ENCODE measurements around the gene GALNT18. TPM values are rescaled to one million over a fixed set of nuclear protein-coding genes. Genes with fewer than 3 reads are reported as not detected.

GALNT18 gene
- total RNA-seq, 2 experiments from 2014 or later: 6.8 to 7.4 TPM

DNA sequence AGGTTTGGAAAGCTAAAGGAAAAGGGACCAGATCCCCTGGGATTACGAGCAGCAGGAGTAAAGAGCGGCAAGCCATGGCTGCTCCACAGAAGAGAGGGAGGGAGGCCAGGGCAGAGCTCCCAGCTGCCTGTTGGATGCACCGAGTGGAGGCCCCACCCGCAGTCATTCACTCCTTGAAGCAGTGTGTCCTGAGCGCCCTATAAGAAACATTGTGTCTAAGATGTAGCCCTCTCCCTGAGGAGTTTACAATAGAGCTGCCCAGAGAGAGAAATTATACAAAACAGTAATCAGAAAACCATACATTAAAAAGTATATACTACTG is 214.1 kb downstream of the GALNT18 start:
- H3K9me3 Mint-ChIP-seq: no peaks in the 10 kb centered on the region
- no peak for ATAC-seq
- no peak overlapping the region for H3K4me3 Mint-ChIP-seq
- no peaks in the 10 kb centered on the region for H3K36me3 Mint-ChIP-seq (ENCODE audit: low read depth)
- ChIA-PET POLR2A (no interaction called here), CTCF (no interaction called here)
- H3K27ac Mint-ChIP-seq: no peak overlapping the region
- intact Hi-C loops (cut with micrococcal nuclease): no loop called here
- H3K4me1 Mint-ChIP-seq (ENCODE audit: low read depth): no peaks in the 10 kb centered on the region
- no peak for DNase-seq
- TF ChIP-seq, protein P1, sequence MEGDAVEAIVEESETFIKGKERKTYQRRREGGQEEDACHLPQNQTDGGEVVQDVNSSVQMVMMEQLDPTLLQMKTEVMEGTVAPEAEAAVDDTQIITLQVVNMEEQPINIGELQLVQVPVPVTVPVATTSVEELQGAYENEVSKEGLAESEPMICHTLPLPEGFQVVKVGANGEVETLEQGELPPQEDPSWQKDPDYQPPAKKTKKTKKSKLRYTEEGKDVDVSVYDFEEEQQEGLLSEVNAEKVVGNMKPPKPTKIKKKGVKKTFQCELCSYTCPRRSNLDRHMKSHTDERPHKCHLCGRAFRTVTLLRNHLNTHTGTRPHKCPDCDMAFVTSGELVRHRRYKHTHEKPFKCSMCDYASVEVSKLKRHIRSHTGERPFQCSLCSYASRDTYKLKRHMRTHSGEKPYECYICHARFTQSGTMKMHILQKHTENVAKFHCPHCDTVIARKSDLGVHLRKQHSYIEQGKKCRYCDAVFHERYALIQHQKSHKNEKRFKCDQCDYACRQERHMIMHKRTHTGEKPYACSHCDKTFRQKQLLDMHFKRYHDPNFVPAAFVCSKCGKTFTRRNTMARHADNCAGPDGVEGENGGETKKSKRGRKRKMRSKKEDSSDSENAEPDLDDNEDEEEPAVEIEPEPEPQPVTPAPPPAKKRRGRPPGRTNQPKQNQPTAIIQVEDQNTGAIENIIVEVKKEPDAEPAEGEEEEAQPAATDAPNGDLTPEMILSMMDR (IDR thresholded peaks at IDR 0.05): no peak
- peaks cover 5% of the 10 kb centered on the region for H3K27me3 Mint-ChIP-seq

DNA sequence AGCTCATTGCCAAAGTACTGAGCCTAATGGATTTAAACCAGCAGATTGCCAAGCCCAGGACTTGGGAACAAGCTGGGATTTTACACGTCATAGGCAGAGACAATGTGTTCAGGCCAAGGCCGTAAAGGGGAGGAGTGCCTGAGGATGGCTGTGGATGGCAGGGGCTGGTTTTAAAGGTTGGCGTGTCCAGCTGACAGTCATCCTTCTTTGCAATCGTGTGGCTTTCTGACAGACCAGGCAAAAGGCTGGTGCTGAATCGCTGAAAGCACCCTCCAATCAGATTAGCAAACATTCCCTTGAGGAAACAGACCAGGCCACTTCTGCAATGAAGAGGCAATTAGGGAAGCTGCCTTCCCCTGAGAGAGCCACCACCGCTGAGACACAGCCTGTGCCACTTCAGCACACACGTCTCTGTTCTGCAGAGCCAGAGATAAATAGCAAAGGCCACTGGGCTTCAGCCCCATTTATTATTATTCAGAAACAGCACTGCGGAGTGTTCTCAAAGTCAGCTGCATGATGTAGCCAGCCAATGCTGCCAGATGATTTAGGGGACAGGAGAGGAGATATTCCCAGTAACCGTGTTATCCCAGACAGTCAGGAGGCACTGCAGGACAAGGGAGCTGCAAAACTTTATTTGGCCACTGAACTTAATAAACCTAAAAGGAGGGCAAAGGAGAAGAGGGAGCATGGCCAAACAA is 214.6 kb downstream of the GALNT18 start:
- POLR2A ChIA-PET: interaction anchor here (0.6 kb wide), 1 partner anchor 70 kb away, joined by 3 read pairs; no protein-coding TSS in a partner anchor
- TF ChIP-seq, protein P1 (IDR thresholded peaks at IDR 0.05): no peak

DNA sequence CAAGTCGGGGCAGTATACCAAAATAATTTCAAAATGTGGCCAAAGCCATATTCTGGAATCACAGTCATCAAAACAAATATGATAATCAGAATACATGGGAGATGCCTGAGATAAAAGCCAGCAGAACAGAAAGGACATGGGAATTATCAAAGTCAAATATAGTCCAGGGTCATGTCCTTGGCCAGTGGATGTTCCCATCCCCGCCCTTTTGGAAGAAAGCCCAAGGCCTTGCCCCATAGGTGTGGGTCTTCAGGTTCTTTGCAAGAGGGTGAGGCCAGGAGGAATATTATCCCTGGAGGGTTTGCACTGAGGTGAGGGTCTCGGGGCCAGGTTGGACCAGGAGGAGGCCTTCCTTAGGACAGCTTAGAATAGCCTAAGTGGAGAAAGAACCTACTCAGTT is 215.2 kb downstream of the GALNT18 start:
- Mint-ChIP-seq H3K4me3 (no peak overlapping the region), H3K4me1 (ENCODE audit: low read depth) (no peaks in the 10 kb centered on the region), H3K9me3 (no peaks in the 10 kb centered on the region), H3K27ac (no peak overlapping the region), H3K27me3 (peaks cover 5% of the 10 kb centered on the region), H3K36me3 (ENCODE audit: low read depth) (no peaks in the 10 kb centered on the region)
- POLR2A ChIA-PET: interaction anchor here (0.6 kb wide), 1 partner anchor 70 kb away, joined by 3 read pairs; no protein-coding TSS in a partner anchor
- TF ChIP-seq, protein P1 (IDR thresholded peaks at IDR 0.05): no peak
- DNase-seq (no peak), ATAC-seq (no peak)
- CTCF ChIA-PET: no interaction called here
- intact Hi-C loops (cut with micrococcal nuclease): no loop called here

More for the DNA sequence above, 214.6 kb downstream of the GALNT18 start:
- CTCF ChIA-PET: no interaction called here
- no peak overlapping the region for H3K4me3 Mint-ChIP-seq
- DNase-seq (no peak), ATAC-seq (no peak)
- peaks cover 5% of the 10 kb centered on the region for H3K27me3 Mint-ChIP-seq
- no peak overlapping the region for H3K27ac Mint-ChIP-seq
- no peaks in the 10 kb centered on the region for H3K4me1 Mint-ChIP-seq (ENCODE audit: low read depth)
- H3K36me3 Mint-ChIP-seq (ENCODE audit: low read depth): no peaks in the 10 kb centered on the region
- intact Hi-C loops (cut with micrococcal nuclease): no loop called here
- H3K9me3 Mint-ChIP-seq: no peaks in the 10 kb centered on the region

DNA sequence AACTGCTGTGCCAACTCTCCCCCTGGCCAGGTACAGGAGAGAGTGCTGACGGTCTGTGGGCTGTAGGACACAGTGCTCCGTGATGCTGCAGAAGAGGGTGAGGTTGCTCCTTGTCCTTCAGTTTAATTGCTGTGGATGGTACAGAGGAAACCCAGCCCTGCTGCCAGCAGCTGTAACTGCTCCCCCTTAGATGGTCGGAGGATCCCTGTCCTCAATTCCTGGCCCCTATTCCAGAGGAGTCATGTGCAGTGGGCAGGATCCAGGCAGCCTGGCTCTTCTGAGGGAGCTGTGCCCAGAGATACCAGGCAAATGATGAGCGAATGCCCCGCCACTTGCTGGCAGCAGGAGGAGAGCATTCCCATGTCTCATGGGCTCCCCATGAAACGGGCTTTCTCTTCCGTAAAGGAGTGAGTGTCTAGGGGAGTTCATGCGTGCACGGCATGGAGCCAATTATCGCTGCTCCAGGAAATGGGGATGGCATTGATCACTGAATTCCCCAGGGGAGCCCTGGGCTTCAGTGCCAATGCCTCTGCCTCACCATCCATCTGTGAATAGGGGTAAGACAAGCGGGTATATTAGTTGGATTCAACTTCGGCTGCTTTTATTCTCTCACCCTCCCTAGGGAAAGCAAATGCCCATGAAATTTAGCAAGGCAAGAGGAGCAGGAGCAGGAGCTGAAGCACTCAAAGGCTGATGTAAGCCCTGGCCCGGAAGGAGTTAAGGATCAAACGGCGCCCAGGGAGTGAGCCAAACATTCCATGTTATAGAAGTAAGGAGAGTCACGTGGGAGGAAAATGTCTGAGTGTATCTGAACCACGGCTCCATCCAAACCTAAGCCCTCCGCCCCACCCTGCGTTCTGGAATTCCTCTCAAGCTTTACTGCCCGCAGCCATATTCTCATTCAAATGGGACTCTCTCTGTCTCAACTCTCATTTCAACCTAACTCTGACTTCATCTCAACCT is 217.8 kb downstream of the GALNT18 start:
- ChIA-PET POLR2A (no interaction called here), CTCF (no interaction called here)
- Mint-ChIP-seq H3K27ac (no peak overlapping the region), H3K4me3 (no peak overlapping the region), H3K4me1 (ENCODE audit: low read depth) (no peaks in the 10 kb centered on the region), H3K36me3 (ENCODE audit: low read depth) (no peaks in the 10 kb centered on the region), H3K9me3 (no peaks in the 10 kb centered on the region), H3K27me3 (no peaks in the 10 kb centered on the region)
- ATAC-seq (no peak), DNase-seq (no peak)
- TF ChIP-seq, protein P1 (IDR thresholded peaks at IDR 0.05): no peak
- intact Hi-C loops (cut with micrococcal nuclease): no loop called here
